IMR-90 (cell line): Measurements from ENCODE around the gene TBC1D22B.

Experiments used
- BHLHE40 ChIP-seq: fragments of 150-350 bp; IDR thresholded peaks from 2 replicates; pipeline ENCODE4 v1.6.1; 2016; ENCODE audit warnings: mild to moderate bottlenecking, low read depth, low read length
- CEBPB ChIP-seq: IDR thresholded peaks from 2 replicates; pipeline ENCODE4 v1.6.1; 2012; ENCODE audit warnings: low read depth, low read length, improper control_type of control experiment
- CTCF ChIP-seq: conservative IDR thresholded peaks from 2 replicates; pipeline ENCODE4 v1.5.1; 2012; ENCODE audit warnings: mild to moderate bottlenecking, low read depth, low read length, improper control_type of control experiment
- MXI1 ChIP-seq: IDR thresholded peaks from 2 replicates; pipeline ENCODE4 v1.6.1; 2012; ENCODE audit warnings: low read depth, mild to moderate bottlenecking, low read length, moderate library complexity, borderline replicate concordance
- NFE2L2 ChIP-seq: fragments of 150-350 bp; IDR thresholded peaks from 2 replicates; pipeline ENCODE4 v1.6.1; 2016; ENCODE audit warnings: low read depth, mild to moderate bottlenecking, low read length
- POLR2A ChIP-seq: IDR thresholded peaks from 2 replicates; pipeline ENCODE4 v1.6.1; 2012; ENCODE audit warnings: mild to moderate bottlenecking, low read depth, low read length
- RCOR1 ChIP-seq: IDR thresholded peaks from 2 replicates; pipeline ENCODE4 v1.6.1; 2012; ENCODE audit warnings: mild to moderate bottlenecking, low read length, improper control_type of control experiment; ENCODE audit not compliant: insufficient replicate concordance
- USF2 ChIP-seq: fragments of 150-350 bp; IDR thresholded peaks from 2 replicates; pipeline ENCODE4 v1.6.1; 2017; ENCODE audit warnings: mild to moderate bottlenecking, antibody characterized with exemption, low read length, low read depth

- TF ChIP-seq CTCF, result no peak
- TF ChIP-seq CEBPB, result no peak
- TF ChIP-seq BHLHE40, result no peak
- TF ChIP-seq POLR2A, result no peak
- TF ChIP-seq MXI1, result no peak
- TF ChIP-seq RCOR1, result no peak
- TF ChIP-seq NFE2L2, result no peak
- no peak for TF ChIP-seq USF2
These were observed 295 bp upstream of the TBC1D22B start for GRCh38 chr6:37257320-37257633.
